CMK (cell line): ENCODE results near the gene CMPK2.
"Not testable (repeated sequence)": the region's sequence is repeated elsewhere in the genome, so short reads cannot be mapped to it uniquely, and the experiment has no call there.

Experiments
- DNase-seq: peaks from one replicate; pipeline ENCODE4 v3.0.0-alpha.2; 2010; ENCODE audit warnings: low read depth

CMPK2 gene

GRCh38 chr2:6865346-6866274, at the start of gene CMPK2:
TSS of gene CMPK2 (minus strand) at chr2:6865907. CDS start at chr2:6865696, 211 bp downstream.
- DNase-seq, result peak; percentile 34

- no peak for DNase-seq
Measured at GRCh38 chr2:6915399-6915798, 49.7 kb upstream of the CMPK2 start.

- DNase-seq, result no peak
Measured at GRCh38 chr2:6914828-6915227, 49.1 kb upstream of the CMPK2 start.

- DNase-seq, result no peak
Measured at GRCh38 chr2:6913415-6914157, 47.9 kb upstream of the CMPK2 start.

GRCh38 chr2:6911721-6912120, 46.0 kb upstream of the CMPK2 start:
- DNase-seq, result no peak

GRCh38 chr2:6909431-6910385, 44.0 kb upstream of the CMPK2 start:
- peak; percentile 79 for DNase-seq

- no peak for DNase-seq
Measured at GRCh38 chr2:6908291-6908690, 42.6 kb upstream of the CMPK2 start.

GRCh38 chr2:6906165-6906741, 40.5 kb upstream of the CMPK2 start:
- no peak for DNase-seq

- no peak for DNase-seq
Measured at GRCh38 chr2:6905668-6906067, 40.0 kb upstream of the CMPK2 start.

- not testable (repeated sequence) for DNase-seq
Measured at GRCh38 chr2:6902581-6902980, 36.9 kb upstream of the CMPK2 start.

GRCh38 chr2:6896930-6897759, 31.4 kb upstream of the CMPK2 start:
- DNase-seq, result no peak

GRCh38 chr2:6893876-6894482, 28.3 kb upstream of the CMPK2 start:
- DNase-seq, result peak; percentile 95

- DNase-seq, result no peak
Measured at GRCh38 chr2:6888724-6889123, 23.0 kb upstream of the CMPK2 start.

- DNase-seq, result peak; percentile 79
Measured at GRCh38 chr2:6887751-6888192, 22.1 kb upstream of the CMPK2 start.

- DNase-seq, result peak; percentile 37
Measured at GRCh38 chr2:6885968-6886367, 20.3 kb upstream of the CMPK2 start.

- DNase-seq, result no peak
Measured at GRCh38 chr2:6885551-6885950, 19.8 kb upstream of the CMPK2 start.

- DNase-seq, result no peak
Measured at GRCh38 chr2:6883448-6884122, 17.9 kb upstream of the CMPK2 start.

- no peak for DNase-seq
Measured at GRCh38 chr2:6881516-6881915, 15.8 kb upstream of the CMPK2 start.

- DNase-seq, result no peak
Measured at GRCh38 chr2:6881046-6881445, 15.3 kb upstream of the CMPK2 start.
